Measurements from ENCODE around the gene GIGYF2. TPM values are rescaled to one million over a fixed set of nuclear protein-coding genes. Genes with fewer than 3 reads are reported as not detected.

The GIGYF2 gene
- total RNA-seq, 1 experiment from 2014 or later: 60.6 TPM

GRCh38 chr2:232884001-232884421 is 186.9 kb downstream of the GIGYF2 start:
- Histone ChIP-seq H3K4me3 (replicated peaks in 1 of 2; ENCODE audit: low read depth in 1 of 2, low read length in 2 of 2) (no peak overlapping the region), H3K9me2 (ENCODE audit: insufficient read depth) (no peaks in the 10 kb centered on the region), H3K9me3 (ENCODE audit: control insufficient read depth in 1 of 2, insufficient read depth in 1 of 2, low read depth in 1 of 2, low read length in 2 of 2) (no peaks in the 10 kb centered on the region), H3K9ac (ENCODE audit: low read length) (no peak overlapping the region), H3K36me3 (ENCODE audit: control insufficient read depth in 1 of 2, insufficient read depth in 2 of 2, low read length in 2 of 2) (no peaks in the 10 kb centered on the region), H3K4me2 (ENCODE audit: low read length) (no peak overlapping the region), H3K27ac (ENCODE audit: low read depth, low read length) (no peak overlapping the region), H3K4me1 (ENCODE audit: control insufficient read depth in 1 of 2, insufficient read depth in 2 of 2, low read length in 2 of 2) (no peaks in the 10 kb centered on the region), H4K20me1 (ENCODE audit: insufficient read depth) (no peaks in the 10 kb centered on the region), H3K79me2 (ENCODE audit: insufficient read depth, low read length) (no peaks in the 10 kb centered on the region), H2AFZ (ENCODE audit: low read depth, low read length, poor library complexity, severe bottlenecking) (no peak overlapping the region), H3K27me3 (ENCODE audit: insufficient read depth, low read length) (no peaks in the 10 kb centered on the region)
- ATAC-seq: no peak
- no peak for DNase-seq (ENCODE audit: low read depth, low spot score)
- BruUV-seq (replicated peaks): no TSS peak
- ChIA-PET CTCF (interaction anchor here (1.1 to 1.2 kb wide), 2 partner anchors 30 to 145 kb away, joined by 3 read pairs; no protein-coding TSS in a partner anchor), POLR2A (no interaction called here), RAD21 (ENCODE audit: low non-redundant PET in 1 of 2, low total read pairs in 2 of 2, uncharacterized antibody in 2 of 2, unreplicated experiment in 2 of 2) (no interaction called here)
- TF ChIP-seq RAD21 (IDR thresholded peaks at IDR 0.05; ENCODE audit: low read depth) (no peak), JUND (IDR thresholded peaks at IDR 0.05) (no peak)
- intact Hi-C loops (cut with micrococcal nuclease): no loop called here

GRCh38 chr2:232884549-232885263 is 187.6 kb downstream of the GIGYF2 start:
- Histone ChIP-seq H3K4me1 (ENCODE audit: control insufficient read depth in 1 of 2, insufficient read depth in 2 of 2, low read length in 2 of 2) (peaks cover 0 to under 1% of the 10 kb centered on the region in 2 experiments; a peak in 1 of 4 replicates), H3K4me2 (ENCODE audit: low read length) (no peak overlapping the region), H3K4me3 (replicated peaks in 1 of 2; ENCODE audit: low read depth in 1 of 2, low read length in 2 of 2) (no peak overlapping the region), H4K20me1 (ENCODE audit: insufficient read depth) (no peaks in the 10 kb centered on the region), H3K27ac (ENCODE audit: low read depth, low read length) (no peak overlapping the region), H3K9me3 (ENCODE audit: control insufficient read depth in 1 of 2, insufficient read depth in 1 of 2, low read depth in 1 of 2, low read length in 2 of 2) (no peaks in the 10 kb centered on the region), H3K79me2 (ENCODE audit: insufficient read depth, low read length) (no peaks in the 10 kb centered on the region), H3K9ac (ENCODE audit: low read length) (no peak overlapping the region), H3K27me3 (ENCODE audit: insufficient read depth, low read length) (no peaks in the 10 kb centered on the region), H3K36me3 (ENCODE audit: control insufficient read depth in 1 of 2, insufficient read depth in 2 of 2, low read length in 2 of 2) (no peaks in the 10 kb centered on the region), H2AFZ (ENCODE audit: low read depth, low read length, poor library complexity, severe bottlenecking) (no peak overlapping the region), H3K9me2 (ENCODE audit: insufficient read depth) (no peaks in the 10 kb centered on the region)
- DNase-seq (ENCODE audit: low read depth, low spot score) (no peak), ATAC-seq (no peak)
- POLR2A ChIA-PET: no interaction called here
- intact Hi-C loops (cut with micrococcal nuclease): no loop called here
- no TSS peak for BruUV-seq (replicated peaks)
- CTCF ChIA-PET: interaction anchor here (1.1 to 1.2 kb wide), 2 partner anchors 31 to 144 kb away, joined by 3 read pairs; no protein-coding TSS in a partner anchor
- RAD21 ChIA-PET (ENCODE audit: low non-redundant PET in 1 of 2, low total read pairs in 2 of 2, uncharacterized antibody in 2 of 2, unreplicated experiment in 2 of 2): no interaction called here
- no peak for TF ChIP-seq TCF7L2 (IDR thresholded peaks at IDR 0.05; ENCODE audit: borderline replicate concordance, extremely low read depth, insufficient read depth, insufficient read length)
- TF ChIP-seq FOSL1 (IDR thresholded peaks at IDR 0.05; ENCODE audit: low read depth): no peak
- no peak for TF ChIP-seq CBX3 (IDR thresholded peaks at IDR 0.05; ENCODE audit: low read depth)
- no peak for TF ChIP-seq ELF1 (IDR thresholded peaks at IDR 0.05; ENCODE audit: borderline replicate concordance, low read depth)
- no peak for TF ChIP-seq ZNF274 (IDR thresholded peaks at IDR 0.05; ENCODE audit: low read depth, low read length)
- TF ChIP-seq SIN3A (IDR thresholded peaks at IDR 0.05; ENCODE audit: low read depth): no peak
- no peak for TF ChIP-seq EZH2 (IDR thresholded peaks at IDR 0.05)
- TF ChIP-seq EGR1 (IDR thresholded peaks at IDR 0.05; ENCODE audit: low read depth): no peak
- TF ChIP-seq YY1 (IDR thresholded peaks at IDR 0.05; ENCODE audit: extremely low read depth, insufficient replicate concordance, low read depth, low read length): no peak

Measured in HCT116 (cell line).